ENCODE measurements around the gene UBE2J2. TPM values are rescaled to one million over a fixed set of nuclear protein-coding genes. Genes with fewer than 3 reads are reported as not detected.

Gene UBE2J2
- polyA plus RNA-seq, 1 of the 3 experiments (the other 2 are of a cell fraction): 47.5 TPM

GRCh38 chr1:1206376-1206965, 67.2 kb downstream of the UBE2J2 start, which contains the start of gene TNFRSF18:
Gene TNFRSF18, minus strand, starts transcription at chr1:1206592. Its CDS starts 21 bp downstream, at chr1:1206571.
- TF ChIP-seq ELF1 (IDR thresholded peaks at IDR 0.05) (no peak), MEF2A (IDR thresholded peaks at IDR 0.05; ENCODE audit: borderline replicate concordance, low read depth) (no peak), CTCF (IDR thresholded peaks at IDR 0.05) (no peak), RFX5 (IDR thresholded peaks at IDR 0.05; ENCODE audit: low read length) (no peak), RCOR1 (IDR thresholded peaks at IDR 0.05; ENCODE audit: low read length) (no peak), FOXJ3 (CRISPR knock-in tag; IDR thresholded peaks at IDR 0.05) (no peak), PBX3 (IDR thresholded peaks at IDR 0.05) (no peak), TEAD4 (IDR thresholded peaks at IDR 0.05; ENCODE audit: borderline replicate concordance, insufficient read depth) (no peak), USF2 (IDR thresholded peaks at IDR 0.05; ENCODE audit: borderline replicate concordance, low read depth, low read length) (no peak), GATA2 (CRISPR knock-in tag; IDR thresholded peaks at IDR 0.05) (no peak), FOSL2 (IDR thresholded peaks at IDR 0.05; ENCODE audit: borderline replicate concordance, low read depth) (no peak), YY1 (IDR thresholded peaks at IDR 0.05; ENCODE audit: low read depth) (no peak), REST (IDR thresholded peaks at IDR 0.05; ENCODE audit: low read depth, low read length) (no peak), ZBTB33 (IDR thresholded peaks at IDR 0.05; ENCODE audit: borderline replicate concordance, low read depth) (no peak), RXRA (IDR thresholded peaks at IDR 0.05; ENCODE audit: borderline replicate concordance, low read depth) (no peak), CHD2 (IDR thresholded peaks at IDR 0.05; ENCODE audit: low read length, partially characterized antibody) (no peak), TAF1 (IDR thresholded peaks at IDR 0.05; ENCODE audit: borderline replicate concordance, low read depth, low read length) (no peak)
- WGBS (ENCODE audit: low lambda C conversion rate): 0% methylated on average over 4 of the region's 49 CpGs
- Histone ChIP-seq H3K27ac (ENCODE audit: low read depth in 2 of 2, low read length in 1 of 2) (no peak within 1 kb of the TSS), H2AFZ (ENCODE audit: low read depth) (no peak within 1 kb of the TSS), H3K9me3 (no peaks in the 10 kb centered on the region), H3K4me3 (ENCODE audit: low read depth in 2 of 2, low read length in 1 of 2) (no peak within 1 kb of the TSS), H3K27me3 (ENCODE audit: insufficient read depth) (peaks cover 7% of the 10 kb centered on the region; the same call in 1 of the 2 replicates), H3K9ac (no peak within 1 kb of the TSS), H3K79me2 (ENCODE audit: insufficient read depth) (no peaks in the 10 kb centered on the region), H3F3A (replicated peaks; ENCODE audit: insufficient read depth) (no peaks in the 10 kb centered on the region), H3K4me2 (no peak within 1 kb of the TSS), H3K4me1 (ENCODE audit: control insufficient read depth in 1 of 2, insufficient read depth in 2 of 2, low read depth in 1 of 2, low read length in 1 of 2) (peaks cover 3 to 8% of the 10 kb centered on the region in 2 experiments; a peak in 1 of 4 replicates), H3K9me2 (no peaks in the 10 kb centered on the region), H4K20me1 (ENCODE audit: insufficient read depth) (no peaks in the 10 kb centered on the region), H3K36me3 (replicated peaks in 1 of 2; ENCODE audit: control insufficient read depth in 1 of 2, insufficient read depth in 2 of 2, low read length in 1 of 2) (no peaks in the 10 kb centered on the region)
- ChIA-PET POLR2A (no interaction called here), CTCF (interaction anchor here (1.3 to 3.8 kb wide), 2 partner anchors 84 to 174 kb away, joined by 3 to 16 read pairs; no protein-coding TSS in a partner anchor)
- DNase-seq: peak; percentile 48

All from SK-N-SH (cell line).